ENCODE measurements around the gene ALOX5.
"Not testable (repeated sequence)": the region's sequence is repeated elsewhere in the genome, so short reads cannot be mapped to it uniquely, and the experiment has no call there.

Gene ALOX5

DNA sequence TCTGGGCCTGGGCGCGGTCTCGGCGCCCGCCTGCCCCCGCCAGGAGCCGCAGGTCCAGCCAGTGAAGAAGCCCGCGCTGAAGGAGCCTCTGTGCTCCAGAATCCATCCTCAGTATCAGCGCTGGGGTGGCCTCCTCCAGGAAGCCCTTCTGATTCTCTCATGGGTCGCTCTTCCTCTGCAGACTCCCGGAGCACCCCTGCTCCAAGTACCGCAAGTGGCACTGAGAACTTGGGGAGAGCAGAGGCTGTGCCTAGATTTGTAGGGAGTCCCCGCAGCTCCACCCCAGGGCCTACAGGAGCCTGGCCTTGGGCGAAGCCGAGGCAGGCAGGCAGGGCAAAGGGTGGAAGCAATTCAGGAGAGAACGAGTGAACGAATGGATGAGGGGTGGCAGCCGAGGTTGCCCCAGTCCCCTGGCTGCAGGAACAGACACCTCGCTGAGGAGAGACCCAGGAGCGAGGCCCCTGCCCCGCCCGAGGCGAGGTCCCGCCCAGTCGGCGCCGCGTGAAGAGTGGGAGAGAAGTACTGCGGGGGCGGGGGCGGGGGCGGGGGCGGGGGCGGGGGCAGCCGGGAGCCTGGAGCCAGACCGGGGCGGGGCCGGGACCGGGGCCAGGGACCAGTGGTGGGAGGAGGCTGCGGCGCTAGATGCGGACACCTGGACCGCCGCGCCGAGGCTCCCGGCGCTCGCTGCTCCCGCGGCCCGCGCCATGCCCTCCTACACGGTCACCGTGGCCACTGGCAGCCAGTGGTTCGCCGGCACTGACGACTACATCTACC, at the start of gene ALOX5:
TSS of gene ALOX5 (plus strand) at position 641 of the 774 bp plus-strand sequence. CDS start at position 705, 64 bp downstream.
- DNase-seq, result peak; percentile 71

GRCh38 chr10:45325116-45325515, 48.9 kb upstream of the ALOX5 start:
- DNase-seq, result no peak

DNA sequence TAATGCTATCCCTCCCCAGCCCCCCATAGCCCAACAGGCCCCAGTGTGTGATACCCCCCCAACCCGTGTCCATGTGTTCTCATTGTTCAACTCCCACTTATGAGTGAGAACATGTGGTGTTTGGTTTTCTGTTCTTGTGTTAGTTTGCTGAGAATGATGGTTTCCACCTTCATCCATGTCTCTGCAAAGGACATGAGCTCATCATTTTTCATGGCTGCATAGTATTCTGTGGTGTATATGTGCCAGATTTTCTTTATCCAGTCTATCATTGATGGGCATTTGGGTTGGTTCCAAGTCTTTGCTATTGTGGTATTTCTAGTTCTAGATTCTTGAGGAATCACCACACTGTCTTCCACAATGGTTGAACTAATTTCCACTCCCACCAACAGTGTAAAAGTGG, 47.2 kb upstream of the ALOX5 start:
- not testable (repeated sequence) for DNase-seq

- not testable (repeated sequence) for DNase-seq
Observed at GRCh38 chr10:45331824-45332223, 42.2 kb upstream of the ALOX5 start.

DNA sequence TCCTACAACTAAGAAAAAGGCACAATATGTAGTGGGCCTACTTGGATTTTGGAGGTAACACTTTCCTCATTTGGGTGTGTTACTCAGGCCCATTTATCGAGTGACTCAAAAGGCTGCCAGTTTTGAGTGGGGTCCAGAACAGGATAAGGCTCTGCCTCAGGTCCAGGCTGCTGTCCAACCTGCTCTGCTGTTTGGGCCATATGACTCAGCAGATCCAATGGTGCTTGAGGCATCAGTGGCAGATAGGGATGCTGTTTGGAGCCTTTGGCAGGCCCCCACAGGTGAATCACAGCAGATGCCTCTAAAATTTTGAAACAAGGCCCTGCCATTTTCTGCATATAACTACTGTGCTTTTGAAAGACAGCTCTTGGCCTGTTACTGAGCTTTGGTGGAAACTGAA, 34.1 kb upstream of the ALOX5 start:
- DNase-seq, result no peak

- not testable (repeated sequence) for DNase-seq
Observed at GRCh38 chr10:45340420-45340819, 33.6 kb upstream of the ALOX5 start.

DNA sequence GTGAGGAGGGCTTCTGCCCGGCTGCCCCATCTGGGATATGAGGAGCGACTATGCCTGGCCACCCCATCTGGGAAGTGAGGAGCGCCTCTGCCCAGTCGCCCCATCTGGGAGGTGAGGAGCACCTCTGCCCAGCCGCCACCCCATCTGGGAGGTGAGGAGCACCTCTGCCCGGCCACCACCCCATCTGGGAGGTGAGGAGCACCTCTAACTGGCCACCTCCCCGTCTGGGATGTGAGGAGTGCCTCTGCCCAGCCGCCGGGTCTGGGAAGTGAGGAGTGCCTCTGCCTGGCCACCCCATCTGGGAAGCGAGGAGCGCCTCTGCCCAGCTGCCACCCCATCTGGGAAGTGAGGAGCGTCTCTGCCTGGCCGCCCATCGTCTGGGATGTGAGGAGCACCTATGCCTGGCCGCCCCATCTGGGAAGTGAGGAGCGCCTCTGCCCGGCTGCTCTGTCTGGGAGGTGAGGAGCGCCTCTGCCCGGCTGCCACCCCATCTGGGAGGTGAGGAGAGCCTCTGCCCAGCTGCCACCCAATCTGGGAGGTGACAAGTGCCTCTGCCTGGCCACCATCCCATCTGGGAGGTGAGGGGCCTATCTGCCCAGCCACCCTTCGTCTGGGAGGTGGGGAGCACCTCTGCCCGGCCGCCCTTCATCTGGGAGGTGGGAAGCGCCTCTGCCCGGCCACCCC, 27.2 kb upstream of the ALOX5 start:
- DNase-seq, result not testable (repeated sequence)

DNA sequence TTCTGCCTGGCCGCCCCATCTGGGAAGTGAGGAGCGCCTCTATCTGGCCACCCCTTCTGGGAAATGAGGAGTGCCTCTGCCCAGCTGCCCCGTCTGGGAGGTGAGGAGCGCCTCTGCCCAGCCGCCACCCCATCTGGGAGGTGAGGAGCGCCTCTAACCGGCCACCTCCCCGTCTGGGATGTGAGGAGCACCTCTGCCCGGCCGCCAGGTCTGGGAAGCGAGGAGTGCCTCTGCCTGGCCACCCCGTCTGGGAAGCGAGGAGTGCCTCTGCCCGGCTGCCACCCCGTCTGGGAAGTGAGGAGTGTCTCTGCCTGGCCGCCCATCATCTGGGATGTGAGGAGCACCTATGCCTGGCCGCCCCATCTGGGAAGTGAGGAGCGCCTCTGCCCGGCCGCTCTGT, 26.6 kb upstream of the ALOX5 start:
- DNase-seq, result not testable (repeated sequence)

DNA sequence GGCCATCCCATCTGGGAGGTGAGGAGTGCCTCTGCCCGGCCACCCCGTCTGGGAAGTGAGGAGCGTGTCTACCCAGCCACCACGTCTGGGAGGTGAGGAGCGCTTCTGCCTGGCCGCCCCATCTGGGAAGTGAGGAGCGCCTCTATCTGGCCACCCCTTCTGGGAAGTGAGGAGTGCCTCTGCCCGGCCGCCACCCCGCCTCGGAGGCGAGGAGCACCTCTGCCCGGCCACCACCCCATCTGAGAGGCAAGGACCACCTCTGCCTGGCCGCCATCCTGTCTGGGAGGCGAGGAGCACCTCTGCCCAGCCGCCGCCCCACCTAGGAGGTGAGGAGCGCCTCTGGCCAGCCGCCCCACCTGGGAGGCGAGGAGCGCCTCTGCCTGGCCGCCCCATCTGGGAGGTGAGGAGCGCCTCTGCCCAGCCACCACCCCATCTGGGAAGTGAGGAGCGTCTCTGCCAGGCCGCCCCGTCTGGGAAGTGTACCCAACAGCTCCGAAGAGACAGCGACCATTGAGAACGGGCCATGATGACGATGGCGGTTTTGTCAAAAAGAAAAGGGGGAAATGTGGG, 25.7 kb upstream of the ALOX5 start:
- DNase-seq, result not testable (repeated sequence)

- DNase-seq, result no peak
Observed at GRCh38 chr10:45353186-45353585, 20.8 kb upstream of the ALOX5 start.

- no peak for DNase-seq
Observed at GRCh38 chr10:45354261-45354660, 19.8 kb upstream of the ALOX5 start.

- DNase-seq, result no peak
Observed at GRCh38 chr10:45355494-45355893, 18.5 kb upstream of the ALOX5 start.

GRCh38 chr10:45358961-45359360, 15.1 kb upstream of the ALOX5 start:
- not testable (repeated sequence) for DNase-seq

DNA sequence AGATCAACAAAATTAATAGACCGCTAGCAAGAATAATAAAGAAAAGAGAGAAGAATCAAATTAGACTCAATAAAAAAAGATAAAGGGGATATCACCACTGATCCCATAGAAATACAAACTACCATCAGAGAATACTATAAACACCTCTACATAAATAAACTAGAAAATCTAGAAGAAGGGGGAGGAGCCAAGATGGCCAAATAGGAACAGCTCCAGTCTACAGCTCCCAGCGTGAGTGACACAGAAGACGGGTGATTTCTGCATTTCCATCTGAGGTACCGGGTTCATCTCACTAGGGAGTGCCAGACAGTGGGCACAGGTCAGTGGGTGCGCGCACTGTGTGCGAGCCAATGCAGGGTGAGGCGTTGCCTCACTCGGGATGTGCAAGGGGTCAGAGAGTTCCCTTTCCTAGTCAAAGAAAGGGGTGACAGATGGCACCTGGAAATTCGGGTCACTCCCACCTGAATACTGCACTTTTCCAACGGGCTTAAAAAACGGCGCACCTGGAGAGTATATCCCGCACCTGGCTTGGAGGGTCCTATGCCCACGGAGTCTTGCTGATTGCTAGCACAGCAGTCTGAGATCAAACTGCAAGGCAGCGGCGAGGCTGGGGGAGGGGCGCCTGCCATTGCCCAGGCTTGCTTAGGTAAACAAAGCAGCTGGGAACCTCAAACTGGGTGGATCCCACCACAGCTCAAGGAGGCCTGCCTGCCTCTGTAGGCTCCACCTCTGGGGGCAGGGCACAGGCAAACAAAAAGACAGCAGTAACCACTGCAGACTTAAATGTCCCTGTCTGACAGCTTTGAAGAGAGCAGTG, 11.8 kb upstream of the ALOX5 start:
- DNase-seq, result not testable (repeated sequence)

- not testable (repeated sequence) for DNase-seq
Observed at GRCh38 chr10:45367643-45368042, 6.4 kb upstream of the ALOX5 start.

- no peak for DNase-seq
Observed at GRCh38 chr10:45368181-45368580, 5.8 kb upstream of the ALOX5 start.

- DNase-seq, result no peak
Observed at GRCh38 chr10:45370202-45370955, 3.6 kb upstream of the ALOX5 start.

DNA sequence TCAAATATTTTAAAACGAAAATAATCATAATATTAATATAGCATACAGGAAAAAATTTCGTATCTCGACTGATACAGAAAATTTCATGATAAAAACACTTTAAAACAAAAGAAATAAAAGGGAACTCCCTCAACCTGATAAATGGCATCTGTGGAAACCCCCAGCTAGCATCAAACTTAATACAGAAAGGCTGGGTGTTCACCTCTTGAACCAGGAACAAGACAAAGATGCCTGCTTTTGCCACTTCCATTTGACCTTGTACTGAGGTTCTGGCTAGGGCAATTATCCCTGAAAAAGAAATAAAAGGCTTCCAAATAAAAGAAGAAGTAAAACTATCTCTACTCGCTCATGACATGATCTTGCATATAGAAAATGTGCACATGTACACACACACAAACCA, 2.5 kb upstream of the ALOX5 start:
- no peak for DNase-seq

DNA sequence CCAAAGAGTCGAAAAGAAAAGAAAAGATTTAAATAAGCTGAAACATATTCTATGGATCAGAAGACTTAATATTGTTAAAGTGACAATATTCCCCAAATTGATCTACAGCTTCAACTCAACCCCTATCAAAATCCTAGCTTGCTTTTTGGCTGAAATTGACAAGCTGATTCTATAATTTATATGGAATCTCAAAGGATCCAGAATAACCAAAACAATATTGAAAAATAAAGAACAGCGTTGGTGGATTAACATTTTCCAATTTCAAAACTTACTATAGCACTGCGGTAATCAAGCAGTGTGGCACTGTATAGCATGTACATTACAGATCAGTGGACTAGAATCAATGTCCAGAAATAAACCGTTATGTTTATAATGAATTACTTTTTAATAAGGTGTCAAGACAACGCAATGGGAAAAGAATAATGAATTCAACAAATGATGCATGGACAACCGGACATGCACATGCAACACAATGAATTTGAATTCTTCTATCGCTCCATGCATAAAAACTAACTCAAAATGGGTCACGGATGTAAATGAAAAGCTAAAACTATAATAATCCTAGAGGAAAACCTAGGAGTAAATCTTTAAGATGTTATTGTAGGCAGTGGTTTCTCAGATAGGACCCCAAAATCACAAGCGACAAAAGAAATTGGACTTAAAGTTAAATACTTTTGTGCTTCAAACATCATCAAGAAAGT, 1.6 kb upstream of the ALOX5 start:
- DNase-seq, result no peak

DNA sequence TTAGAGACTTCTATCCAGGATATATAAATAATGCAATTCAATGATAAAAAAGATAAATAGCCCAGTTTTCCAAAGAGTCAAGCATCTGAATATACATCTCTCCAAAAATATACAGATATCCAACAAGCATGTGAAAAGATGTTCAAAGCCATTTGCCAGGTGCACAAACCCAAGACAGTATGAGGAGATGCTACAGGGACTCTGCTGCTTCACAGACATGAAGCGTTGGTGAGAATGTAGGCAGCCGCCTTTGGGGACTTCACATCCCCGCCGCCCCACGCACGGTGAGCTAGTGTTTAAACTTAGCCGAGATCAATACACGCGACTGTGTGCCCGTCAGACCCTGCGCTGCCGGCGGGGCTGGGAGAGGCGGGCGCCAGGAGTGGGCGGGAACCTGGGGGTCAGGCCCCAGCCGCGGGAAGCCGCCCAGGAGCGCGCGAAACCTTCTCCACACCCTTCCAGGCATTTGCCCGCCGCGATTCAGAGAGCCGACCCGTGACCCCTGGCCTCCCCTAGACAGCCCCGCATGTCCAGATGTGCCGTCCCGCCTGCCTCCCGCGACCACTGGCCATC, 927 bp upstream of the ALOX5 start:
- DNase-seq, result no peak

DNA sequence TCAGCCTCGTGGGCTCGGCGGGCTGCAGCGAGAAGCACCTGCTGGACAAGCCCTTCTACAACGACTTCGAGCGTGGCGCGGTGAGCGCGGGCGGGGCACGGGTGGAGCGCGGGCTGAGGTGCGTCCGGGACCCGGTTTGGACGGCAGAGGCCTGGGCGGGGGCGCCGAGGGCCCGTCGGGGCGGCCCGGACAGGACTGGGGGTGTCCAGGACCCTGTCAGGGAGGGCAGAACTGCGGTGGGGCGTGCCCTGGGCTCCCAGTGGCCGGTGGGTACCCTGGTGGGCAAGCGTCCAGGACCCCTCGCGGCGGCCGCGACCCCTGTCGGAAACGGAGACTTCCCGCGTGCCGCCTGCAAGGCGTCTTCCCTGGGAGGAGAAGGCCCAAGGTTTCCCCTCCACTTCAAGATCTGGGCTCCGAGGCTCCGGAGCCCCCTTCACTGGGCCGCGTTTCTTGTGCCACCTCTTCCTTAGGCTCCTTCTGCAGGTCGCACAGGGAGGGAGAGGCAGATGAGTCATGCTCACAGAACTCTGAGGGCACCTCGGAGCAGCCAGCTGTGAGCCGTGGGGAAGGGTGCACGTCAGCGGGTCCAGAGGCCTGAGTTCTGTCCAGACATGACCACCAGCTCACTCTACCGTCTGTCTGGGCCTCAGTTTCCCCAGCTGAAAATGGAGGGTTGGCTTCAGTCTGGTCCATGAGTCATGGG, 485 bp downstream of the ALOX5 start:
- DNase-seq, result no peak

All from right hindlimb (tissue), 1 donor.